NCI-H748 treated with DMSO at 0.1 percent for 48 hours (cell line): ENCODE results near the gene THADA.
A peak's percentile ranks its signal among the peaks of the same experiment; 100 is the strongest.
"Not testable (repeated sequence)": the region's sequence is repeated elsewhere in the genome, so short reads cannot be mapped to it uniquely, and the experiment has no call there.

Experiments used
- DNase-seq: peaks from one replicate; lab custom pipeline; 2025; lab: John Stamatoyannopoulos, UW

The THADA gene

DNA sequence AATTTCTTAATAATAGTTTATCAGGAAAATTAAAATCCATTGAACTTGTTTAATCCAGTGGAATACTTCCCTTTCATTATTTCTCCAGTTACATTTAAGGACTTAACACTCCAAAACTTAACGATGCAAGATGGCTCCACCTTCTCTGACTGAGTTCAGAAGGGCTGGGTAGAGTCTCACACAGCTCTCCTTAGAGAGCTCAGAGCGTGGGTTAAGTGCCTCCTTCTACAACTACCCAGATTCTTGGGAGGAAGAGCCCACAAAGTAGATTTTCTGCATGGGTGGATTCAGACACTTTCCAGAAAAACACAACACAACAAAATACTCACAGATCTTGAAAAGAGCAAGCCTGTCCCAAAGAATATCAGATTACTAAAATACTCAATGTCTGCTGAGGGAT, 130.6 kb downstream of the THADA start:
- no peak for DNase-seq

DNA sequence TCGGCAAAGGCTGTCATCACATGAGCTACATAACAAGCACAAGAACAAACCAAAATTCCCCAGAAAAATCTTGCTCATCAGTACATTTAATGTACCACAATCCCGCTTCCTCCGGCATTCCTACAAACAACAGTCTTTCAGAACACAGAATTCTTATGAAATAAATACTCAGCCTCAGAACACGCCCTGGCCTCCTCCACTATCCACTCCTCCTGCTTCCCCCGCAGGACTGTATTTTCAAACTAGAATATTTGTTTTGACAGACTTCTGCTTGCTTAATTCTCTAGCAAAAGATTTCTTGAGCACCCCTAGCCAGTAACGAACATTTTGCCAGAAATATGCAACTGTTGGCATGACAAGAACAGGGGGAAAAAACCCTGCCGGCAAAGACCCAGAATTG, 131.2 kb downstream of the THADA start:
- no peak for DNase-seq

DNA sequence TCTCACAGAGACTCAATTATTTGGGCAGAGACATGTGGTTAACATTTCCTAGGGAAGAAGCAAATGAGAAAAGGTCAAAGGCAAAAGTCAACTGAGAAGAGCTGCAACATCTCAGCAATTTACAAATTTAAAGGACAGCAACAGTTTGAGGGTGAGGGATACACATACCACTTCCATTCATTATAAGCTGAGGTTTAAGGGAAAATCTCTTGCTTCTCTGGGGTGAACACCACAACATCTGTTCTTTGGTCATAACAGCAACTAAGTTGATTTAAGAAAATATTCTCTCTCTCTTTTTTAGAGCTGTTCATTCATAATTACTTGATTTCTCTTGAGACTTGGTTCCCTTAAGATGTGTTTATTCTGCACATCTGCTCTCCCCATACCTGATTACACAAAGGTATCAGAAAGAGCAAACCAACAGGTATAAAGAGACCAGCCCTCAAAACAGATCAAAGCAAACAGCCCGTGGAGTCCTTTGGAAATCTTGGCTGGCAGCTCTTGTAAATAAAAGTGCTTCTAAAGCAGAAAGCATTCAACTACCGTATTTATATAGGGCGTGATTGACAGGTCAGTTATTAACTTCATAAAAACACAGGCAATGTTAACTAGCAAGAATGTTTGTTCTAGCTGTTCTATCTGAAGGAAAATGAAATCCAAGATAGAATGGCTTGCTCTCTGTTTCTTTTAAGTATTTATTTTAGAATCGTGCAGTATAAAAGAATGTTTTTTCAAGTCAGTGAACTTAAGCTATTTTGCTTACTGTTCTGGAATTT, 132.8 kb downstream of the THADA start:
- peak; percentile 67 for DNase-seq

DNA sequence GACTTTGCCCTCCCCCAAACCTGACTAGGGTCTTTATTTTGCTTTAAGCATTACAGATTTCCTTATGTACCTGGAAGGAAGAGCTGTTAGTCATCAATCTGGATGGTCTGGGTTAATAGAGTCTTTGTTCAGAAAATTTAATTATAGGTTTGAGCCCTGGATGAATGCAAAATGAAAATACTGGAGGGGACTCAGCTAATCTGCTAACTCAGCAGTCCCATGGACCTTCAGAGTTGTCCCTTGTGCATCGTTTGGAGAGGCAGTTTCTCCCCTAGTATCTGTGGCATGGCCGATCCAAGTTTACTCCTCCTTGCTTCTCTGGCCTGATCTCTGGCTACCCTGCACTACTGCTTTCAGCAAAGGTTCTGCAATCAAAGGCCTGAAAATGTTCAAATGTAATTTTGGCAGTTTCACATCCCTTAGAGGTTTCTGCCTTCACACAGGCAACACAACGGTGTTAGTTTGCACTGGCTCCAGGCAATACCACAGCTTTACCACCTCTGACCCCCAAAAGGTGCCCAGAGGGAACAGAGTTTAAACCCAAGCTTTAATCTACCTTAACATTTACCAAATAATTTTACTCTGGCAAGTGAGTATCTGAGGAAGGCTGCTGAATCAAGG, 134.3 kb downstream of the THADA start:
- no peak for DNase-seq

DNA sequence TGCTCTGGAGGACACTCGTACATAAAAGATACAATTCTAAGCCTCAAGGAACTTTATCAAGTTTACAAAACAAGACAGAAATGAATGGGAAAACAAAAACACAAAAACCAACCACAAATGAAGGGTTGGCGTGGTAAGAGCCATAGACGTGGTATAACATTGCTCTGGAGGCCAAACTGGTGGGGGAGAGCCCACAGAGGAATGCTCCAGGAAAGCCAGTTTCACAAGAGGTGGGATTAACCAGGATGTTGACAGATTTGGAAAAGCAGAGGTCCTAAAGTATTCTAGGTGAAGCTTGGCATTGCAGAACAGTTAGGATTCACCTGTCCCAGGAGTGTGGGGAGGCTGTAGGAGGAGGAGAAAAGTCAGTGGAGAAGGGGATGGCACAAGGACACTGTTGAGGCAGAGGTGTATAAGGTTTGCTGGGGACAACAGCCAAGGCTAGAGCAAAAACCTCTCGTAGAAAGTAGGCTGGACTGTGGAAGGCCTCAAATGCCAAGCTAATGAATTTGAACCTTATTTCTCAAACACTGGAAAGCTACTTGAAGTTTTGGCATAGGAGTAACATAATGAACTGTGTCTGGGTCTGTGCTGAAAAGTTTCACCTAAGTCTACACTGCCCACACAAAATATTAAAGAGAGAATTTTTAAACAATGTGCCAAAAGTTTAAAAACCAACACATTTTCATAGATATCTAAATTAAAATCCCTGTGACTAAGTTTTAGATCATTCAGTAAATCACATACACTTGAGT, 135.1 kb downstream of the THADA start:
- DNase-seq = no peak

DNA sequence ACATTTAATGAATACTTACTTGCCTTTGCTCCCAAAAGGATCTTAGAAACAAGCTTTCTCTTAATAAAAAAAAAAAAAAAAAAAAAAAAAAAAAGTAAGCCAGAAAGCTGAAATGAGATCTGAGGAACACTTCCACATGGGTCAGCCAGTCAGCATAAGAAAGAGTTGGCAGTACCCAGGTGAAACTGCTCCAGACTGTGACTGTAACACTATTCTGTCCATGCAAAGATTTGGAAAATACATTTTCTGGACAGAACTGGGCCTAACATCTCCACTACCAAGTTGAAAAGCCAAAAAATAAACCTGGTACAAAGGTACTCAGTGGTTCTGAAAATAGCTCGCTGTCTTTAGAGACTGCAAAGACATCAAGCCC, 135.7 kb downstream of the THADA start:
- no peak for DNase-seq

DNA sequence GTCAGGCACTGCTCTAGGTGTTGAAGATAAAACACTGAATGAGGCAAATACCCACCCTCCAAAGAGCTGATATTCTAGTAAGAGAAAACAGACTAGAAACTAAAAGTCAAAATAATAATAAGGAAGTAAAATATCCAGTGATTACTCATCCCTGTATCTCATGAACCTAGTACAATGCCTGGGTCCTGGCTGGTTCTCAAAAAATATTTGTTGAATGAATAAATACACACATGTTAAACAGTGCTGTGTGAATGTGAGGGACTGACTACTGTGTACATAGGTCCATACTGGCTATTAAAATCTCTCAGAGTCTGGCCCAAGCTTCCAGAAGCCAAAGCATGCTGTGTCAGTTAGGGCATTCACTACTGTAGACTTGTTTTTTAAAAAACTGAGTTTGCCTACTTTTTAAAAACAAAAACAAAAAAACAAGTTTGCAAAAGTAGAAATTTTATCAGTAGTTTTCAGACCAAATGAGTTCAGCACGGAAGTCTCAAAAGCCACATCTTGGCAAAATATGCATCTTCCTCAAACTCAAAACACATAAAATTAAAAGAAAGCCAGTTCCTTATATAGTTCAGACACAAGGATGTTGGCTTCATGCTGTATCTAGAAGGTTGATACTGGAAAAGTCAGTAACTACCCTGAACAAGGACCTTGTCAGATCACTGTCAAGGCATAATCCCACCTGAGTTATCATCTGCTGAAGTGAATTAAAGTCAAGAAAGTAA, 136.2 kb downstream of the THADA start:
- no peak for DNase-seq

DNA sequence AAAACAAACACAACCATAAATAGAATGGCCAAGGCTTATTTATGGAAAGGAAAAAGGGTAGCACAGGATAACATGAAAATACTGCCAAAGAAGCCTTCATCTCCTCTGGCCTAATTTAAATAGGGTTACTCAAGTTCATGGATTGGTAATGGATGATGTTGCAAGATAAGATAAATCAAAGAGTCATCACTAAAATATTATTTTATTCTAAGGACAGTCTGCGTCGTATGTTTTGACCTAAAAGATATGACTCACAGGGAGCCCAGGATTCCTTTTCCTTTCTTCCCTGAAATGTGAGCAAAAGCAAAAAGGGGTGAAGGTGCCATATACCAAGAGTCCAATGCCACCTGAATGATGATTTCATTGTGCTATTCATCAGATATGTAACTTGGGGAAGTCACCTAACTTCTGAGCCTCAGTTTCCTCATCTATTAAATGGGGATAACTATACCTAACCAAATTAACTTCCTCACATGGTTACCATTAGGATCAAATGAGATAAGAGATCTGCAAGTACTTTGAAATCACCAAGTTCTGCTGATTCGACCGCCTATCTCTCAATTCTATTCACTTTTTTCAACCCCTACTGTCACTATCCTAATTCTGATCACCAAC, 137.7 kb downstream of the THADA start:
- no peak for DNase-seq

DNA sequence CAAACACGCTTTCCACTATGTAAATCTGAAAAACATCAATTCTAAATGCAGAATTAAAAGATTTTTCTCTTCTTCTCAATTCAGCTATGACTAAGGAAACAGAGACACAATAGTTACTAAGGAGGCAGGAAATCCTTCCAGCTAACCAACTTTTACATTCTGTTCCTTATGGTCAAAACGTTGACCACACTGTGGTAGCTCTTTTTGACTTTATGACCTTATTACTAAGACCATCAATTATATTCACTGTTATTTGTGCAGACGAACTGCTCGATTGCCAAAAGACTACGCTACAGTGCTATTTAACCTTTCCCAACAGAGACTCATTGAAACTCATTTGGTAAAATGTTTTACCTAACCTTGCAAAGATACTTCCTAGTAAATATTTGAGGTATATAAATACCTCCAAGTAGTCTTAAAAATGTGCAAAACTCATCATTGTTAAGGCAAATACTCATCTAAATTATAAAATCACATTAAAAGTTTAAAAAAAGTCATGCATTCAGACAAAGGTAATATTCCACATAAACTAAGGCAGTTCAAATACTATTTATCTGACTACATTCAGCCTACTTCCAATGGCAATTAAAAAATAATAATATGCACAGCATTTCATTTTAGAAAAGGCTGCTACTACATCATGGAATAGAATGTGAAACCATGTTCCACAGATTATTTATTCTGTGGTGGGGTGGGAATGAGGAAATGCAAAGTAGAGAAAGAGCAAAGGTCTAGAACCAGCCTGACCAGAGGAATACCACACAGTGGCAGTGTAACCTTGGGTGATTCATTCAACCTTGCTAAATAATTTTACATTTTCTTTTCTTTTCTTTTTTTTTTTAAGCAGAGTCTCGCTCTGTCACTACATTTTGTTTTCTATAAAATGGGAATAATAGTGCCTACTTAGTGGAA, 139.9 kb downstream of the THADA start:
- DNase-seq = no peak

DNA sequence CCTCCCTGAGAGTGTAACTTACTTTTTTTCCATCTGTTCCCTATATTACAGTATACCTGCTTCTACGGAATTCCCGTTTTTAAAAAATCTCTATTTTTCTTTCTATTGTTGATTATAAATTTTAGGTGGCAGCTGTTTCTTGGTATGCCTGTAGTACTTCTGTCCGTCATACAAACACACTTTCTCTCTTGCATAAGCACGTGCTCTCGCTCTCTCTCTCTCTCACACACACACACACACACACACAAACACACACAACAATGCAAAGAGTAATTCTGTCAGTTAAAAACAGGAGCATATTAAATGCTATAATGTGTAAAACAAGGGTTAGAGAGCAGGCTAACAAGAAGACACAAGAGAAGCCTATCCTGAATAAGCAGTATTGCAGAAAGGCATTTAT, 140.5 kb downstream of the THADA start:
- DNase-seq = no peak

DNA sequence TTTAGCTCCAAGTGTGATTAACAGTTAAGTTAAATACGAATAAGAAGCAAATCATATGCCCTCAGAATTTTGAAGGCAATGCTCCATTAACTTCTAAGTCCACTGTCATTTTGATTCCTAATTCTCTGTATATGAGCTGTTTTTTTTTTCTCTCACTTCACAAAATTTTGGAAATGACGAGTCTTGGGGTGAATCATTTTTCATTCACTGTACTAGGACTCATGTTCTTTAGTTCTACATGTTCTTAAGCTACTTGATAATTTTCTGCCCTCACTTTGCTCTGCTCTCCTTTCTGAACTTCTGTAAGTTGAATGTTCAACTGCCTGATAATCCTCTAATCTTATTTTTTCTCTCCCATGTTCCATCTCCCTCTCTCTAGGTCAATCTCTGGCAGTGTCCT, 141.0 kb downstream of the THADA start:
- no peak for DNase-seq

DNA sequence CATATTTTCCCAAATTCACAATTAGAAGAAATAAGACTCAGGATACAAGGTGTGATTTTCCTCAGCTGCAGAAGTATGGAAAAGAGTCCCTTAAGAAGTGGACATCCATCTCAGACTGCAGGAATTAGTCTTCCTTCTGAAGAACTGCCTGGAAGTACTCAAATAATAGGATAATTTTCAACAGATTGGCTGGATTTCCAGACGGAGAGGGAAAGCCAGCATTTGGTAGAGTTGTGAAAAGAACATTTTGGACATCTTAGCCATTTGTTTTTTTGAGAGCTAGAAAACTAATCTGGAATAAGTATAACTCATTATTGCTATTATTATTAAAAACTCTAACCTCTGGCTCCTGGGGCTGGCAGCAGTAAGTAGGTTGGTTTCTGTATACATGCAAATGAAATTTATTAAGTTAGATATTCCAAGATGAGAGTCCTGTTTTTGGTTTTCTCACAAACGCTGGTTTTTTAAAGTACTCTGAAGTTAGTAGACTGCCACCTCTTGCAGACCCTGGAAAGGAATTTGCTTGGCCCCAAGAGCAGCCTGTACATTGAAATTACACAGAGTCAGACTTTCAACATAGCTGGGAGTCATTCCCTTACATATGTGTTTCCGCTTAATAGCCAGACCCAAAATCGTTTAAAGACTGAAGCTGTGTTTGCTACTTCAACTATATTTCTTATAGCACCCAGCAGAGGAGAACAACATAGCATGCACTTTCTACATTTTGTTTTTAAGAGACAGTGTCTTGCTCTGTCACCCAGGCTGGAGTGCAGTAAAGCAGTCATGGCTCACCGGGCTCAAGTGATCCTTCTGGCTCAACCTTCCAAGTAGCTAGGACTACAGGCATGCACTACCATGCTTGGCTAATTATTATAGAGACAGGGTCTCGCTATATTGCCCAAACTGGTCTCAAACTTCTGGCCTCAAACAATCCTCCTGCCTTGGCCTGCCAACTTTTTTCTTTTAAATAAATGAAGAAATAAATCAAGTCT, 142.4 kb downstream of the THADA start:
- DNase-seq = no peak

DNA sequence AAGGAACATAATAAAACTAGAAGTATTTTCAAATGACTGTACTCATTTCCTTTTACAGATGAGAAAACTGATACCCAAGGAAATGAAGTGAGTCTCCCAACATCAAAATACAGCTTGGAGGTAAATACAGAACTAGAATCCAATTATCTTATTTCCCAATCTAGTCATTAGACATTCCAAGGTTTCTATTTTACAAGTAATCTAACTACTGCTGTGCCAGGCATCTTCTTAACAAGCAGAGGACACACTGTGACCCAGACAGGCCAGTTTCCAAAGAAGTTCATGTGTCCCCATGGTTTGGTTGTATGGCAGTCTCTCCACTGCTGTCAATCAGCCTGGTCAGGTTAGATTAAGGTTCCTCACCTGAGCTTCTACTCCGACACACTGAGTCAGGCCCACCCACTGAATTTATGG, 143.5 kb downstream of the THADA start:
- DNase-seq = no peak

DNA sequence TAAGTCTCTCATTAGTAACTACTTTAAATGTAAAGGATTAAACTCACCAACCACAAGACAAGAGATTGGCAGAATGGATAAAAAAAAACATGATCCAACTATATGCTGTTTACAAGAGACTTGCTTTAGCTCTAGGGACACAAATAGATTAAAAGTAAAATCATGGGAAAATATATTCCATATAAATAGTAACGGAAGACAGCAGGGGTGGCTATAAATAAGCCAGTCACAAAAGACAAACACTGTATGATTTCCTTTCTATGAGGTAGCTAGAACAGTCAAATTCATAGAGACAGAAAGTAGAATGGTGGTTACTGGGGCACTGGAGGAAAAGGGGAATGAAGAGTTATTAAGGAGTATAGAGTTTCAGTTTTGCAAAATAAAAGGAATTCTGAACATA, 145.2 kb downstream of the THADA start:
- DNase-seq = no peak

DNA sequence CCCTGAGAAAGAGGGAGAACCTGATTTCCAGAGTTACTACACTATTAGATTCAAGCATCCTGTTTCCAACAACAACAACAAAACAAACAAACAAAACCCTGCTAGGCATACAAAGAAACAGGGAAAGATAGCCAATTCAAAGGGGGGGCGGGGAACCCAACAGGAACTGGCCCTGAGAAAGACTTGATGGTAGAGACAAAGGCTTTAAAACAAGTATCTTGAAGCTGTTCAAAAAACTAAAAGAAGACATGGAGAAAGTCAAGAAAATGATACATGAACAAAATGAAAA, 147.1 kb downstream of the THADA start:
- DNase-seq = no peak

DNA sequence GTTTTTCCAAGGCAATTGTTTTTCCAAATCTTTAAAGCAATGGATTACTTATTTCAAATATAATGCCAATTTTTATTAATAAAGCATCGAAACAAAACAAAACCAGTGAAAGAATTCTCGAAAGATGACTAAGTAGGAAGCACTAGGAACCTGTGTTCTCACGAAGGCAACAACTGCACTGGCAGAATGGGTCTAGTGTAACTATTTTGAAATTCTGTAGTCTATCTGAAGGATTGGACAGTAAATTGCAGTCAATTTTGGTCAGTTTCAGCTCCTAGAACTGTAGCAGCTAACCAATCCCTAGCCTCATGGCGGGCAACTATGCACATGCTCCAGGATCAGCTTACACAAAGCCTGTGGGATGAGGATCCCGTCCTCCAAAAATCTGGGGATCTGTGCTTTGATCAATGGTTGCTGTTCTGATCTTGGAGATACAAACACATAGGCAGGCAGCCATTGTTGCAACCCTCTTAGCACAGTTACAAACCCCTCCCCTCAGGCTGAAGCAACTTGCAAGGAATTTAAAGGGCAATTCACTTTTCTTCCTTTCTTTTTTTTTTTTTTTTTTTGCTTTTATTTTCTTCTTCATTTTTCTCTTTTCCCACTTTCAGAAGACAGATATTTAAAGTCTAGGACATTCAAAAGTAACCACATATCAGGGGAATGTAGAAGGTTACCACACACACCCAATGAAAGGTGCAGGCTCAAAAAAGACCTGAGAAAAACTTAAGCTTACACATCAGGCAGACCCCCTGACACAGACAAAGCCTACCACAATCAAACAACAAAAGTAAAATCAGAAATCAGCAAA, 147.6 kb downstream of the THADA start:
- DNase-seq = no peak

DNA sequence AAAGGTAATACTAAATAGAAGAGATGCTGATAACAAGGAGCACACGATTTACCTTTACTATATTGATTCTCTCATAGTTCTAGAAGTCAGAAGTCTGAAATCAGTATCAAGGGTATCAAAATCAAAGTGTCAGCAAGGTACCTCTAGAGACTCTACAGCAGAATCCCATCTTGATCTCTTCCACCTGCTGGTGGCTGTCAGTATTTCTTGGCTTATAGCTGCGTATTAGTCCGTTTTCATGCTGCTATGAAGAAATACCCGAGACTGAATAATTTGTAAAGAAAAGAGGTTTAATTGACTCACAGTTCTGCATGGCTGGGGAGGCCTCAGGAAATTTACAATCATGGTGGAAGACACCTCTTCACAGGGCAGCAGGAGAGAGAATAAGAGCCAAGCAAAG, 149.1 kb downstream of the THADA start:
- DNase-seq = not testable (repeated sequence)

DNA sequence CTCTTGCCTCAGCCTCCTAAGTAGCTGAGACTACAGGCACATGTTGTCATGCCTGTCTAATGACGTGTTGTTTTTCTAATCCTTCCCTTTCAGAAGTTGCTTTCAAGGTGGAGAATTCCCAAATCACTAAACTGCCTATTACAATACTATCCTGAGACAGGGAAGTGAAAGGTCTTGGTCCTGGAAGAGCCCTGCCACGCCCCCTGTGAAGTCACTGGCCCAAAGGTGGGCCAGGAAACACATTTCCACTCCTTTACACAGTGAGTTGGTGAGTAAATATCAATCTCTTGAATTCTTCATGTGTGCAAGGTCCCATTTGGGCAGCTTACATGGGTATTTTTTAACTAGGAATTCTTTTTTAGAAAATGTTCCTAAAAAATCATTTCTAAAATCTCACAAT, 150.1 kb downstream of the THADA start:
- DNase-seq = no peak

DNA sequence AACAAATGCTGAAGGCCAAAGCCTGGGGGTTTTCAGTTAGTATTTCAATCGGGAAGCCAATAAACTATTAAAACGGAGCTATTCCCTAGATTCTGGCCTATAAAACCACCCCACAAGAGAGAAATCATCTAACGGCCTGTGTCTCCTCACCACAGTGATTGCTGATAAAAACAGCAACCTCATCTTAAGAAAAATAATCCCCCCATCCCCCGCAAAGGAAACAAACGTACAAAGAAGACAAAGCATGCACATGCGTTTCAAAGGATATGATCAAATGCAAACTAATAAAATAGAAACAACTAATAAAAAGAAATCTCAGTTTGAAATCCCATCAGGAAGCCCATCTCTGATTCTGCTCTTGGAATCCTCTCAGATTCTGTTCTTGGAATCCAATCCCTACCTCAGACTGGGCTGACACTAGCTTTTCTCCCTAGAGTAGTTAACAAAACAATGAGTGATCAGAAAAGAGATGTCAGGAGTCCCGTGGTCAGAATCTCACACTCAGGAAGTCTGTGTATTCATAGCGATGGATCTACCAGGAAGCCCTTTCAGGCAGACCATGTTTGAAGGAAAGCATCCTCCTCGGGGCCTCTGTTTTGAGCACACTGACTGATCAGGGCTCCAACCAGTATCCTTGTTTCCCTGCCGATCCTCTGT, 150.7 kb downstream of the THADA start:
- DNase-seq = no peak
